ENCODE data around the gene ANKRD29. TPM values are rescaled to one million over a fixed set of nuclear protein-coding genes. Genes with fewer than 3 reads are reported as not detected.

Gene ANKRD29
- total and polyA plus RNA-seq, 10 of the 15 experiments (the other 5 are each of a cell fraction or from before 2014, with no cell fraction given) = 0.53 to 9.2 (median 1.6) TPM

DNA sequence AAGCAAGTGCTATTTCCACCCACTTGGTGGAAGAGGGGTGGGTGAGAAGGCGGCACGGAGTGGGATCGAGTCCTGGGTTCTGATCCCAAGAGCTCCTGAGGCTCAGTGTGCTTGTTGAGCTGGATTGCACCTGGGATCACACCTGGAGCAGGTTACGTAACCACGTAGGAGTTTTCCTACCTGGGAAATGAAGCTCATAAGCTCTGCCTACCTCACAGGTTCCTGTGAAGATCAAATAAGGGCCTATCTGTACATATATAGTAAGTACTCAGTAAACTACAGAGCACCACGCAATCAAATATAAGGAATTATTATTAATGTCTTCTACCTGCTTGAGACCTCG is 87.4 kb downstream of the ANKRD29 start:
- POLR2A ChIA-PET = no interaction called here
- H3K4me1 ChIP-seq (ENCODE audit: control insufficient read depth, insufficient read depth, low read length) = peaks cover 23% of the 10 kb centered on the region
- H2AFZ ChIP-seq (ENCODE audit: control insufficient read depth, low read depth, low read length) = no peak overlapping the region
- intact Hi-C loops (cut with micrococcal nuclease; ENCODE audit: unreplicated experiment) = no loop called here
- H3K79me2 ChIP-seq (ENCODE audit: control insufficient read depth, insufficient read depth, low read length) = peaks cover 4% of the 10 kb centered on the region
- H3K9ac ChIP-seq (ENCODE audit: control insufficient read depth, insufficient read depth, low read length) = no peak overlapping the region
- no peak for DNase-seq (ENCODE audit: low read depth, low spot score)
- no peaks in the 10 kb centered on the region for H4K20me1 ChIP-seq (ENCODE audit: control insufficient read depth, insufficient read depth)
- SMC1A ChIA-PET (ENCODE audit: uncharacterized antibody, unreplicated experiment) = interaction anchor here (1.3 kb wide), 1 partner anchor 777 kb away, joined by 3 read pairs; no protein-coding TSS in a partner anchor
- H3K36me3 ChIP-seq (ENCODE audit: control insufficient read depth in 2 of 2, insufficient read depth in 2 of 2, low read length in 1 of 2) = peaks cover 4 to 20% of the 10 kb centered on the region in 2 experiments
- no TSS peak for BruUV-seq (replicated peaks)
- RAD21 ChIA-PET (ENCODE audit: unreplicated experiment) = no interaction called here
- 98% methylated on average over 7 of the region's 7 CpGs for WGBS (ENCODE audit: insufficient coverage, insufficient replicate concordance, low lambda C conversion rate, missing lambda C conversion rate)
- no peaks in the 10 kb centered on the region for H3K27me3 ChIP-seq (replicated peaks in 1 of 2; ENCODE audit: control insufficient read depth in 2 of 2, insufficient read depth in 2 of 2, low read length in 1 of 2)
- in situ Hi-C loops (cut with MboI) = no loop called here
- H3K4me3 ChIP-seq = no peak overlapping the region
- CTCF ChIA-PET = interaction anchor here (1.5 to 2.2 kb wide), 2 partner anchors 13 to 59 kb away, joined by 3 to 5 read pairs; no protein-coding TSS in a partner anchor
- FAIRE-seq = no peak
- H3K9me3 ChIP-seq (replicated peaks; ENCODE audit: control insufficient read depth, insufficient read depth, low read length) = no peaks in the 10 kb centered on the region
- H3K27ac ChIP-seq (ENCODE audit: control insufficient read depth, insufficient read depth) = no peak overlapping the region
- ATAC-seq = no peak
- TF ChIP-seq, protein P1, sequence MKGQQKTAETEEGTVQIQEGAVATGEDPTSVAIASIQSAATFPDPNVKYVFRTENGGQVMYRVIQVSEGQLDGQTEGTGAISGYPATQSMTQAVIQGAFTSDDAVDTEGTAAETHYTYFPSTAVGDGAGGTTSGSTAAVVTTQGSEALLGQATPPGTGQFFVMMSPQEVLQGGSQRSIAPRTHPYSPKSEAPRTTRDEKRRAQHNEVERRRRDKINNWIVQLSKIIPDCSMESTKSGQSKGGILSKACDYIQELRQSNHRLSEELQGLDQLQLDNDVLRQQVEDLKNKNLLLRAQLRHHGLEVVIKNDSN (IDR thresholded peaks at IDR 0.05; ENCODE audit: borderline replicate concordance, extremely low read length, insufficient read depth, low read depth, low read length) = no peak
- TF ChIP-seq ESRRA (IDR thresholded peaks at IDR 0.05; ENCODE audit: low read length) (no peak), CBX3 (IDR thresholded peaks at IDR 0.05; ENCODE audit: borderline replicate concordance, low read depth) (no peak), SPI1 (IDR thresholded peaks at IDR 0.05; ENCODE audit: borderline replicate concordance, insufficient read depth, low read depth, low read length) (no peak), CHD1 (IDR thresholded peaks at IDR 0.05; ENCODE audit: low read depth, low read length) (no peak), E2F8 (IDR thresholded peaks at IDR 0.05; ENCODE audit: low read depth, partially characterized antibody) (no peak), CREM (IDR thresholded peaks at IDR 0.05; ENCODE audit: low read depth) (no peak), TCF3 (IDR thresholded peaks at IDR 0.05; ENCODE audit: borderline replicate concordance, insufficient read depth, low read depth, low read length) (no peak), POLR2A (IDR thresholded peaks at IDR 0.05; ENCODE audit: low read depth, low read length) (no peak), MYB (IDR thresholded peaks at IDR 0.05; ENCODE audit: borderline replicate concordance, low read depth, low read length) (no peak), NR2C2 (IDR thresholded peaks at IDR 0.05; ENCODE audit: borderline replicate concordance, control insufficient read depth, insufficient read length, low read depth) (no peak), KLF5 (IDR thresholded peaks at IDR 0.05; ENCODE audit: partially characterized antibody) (no peak), SREBF1 (IDR thresholded peaks at IDR 0.05; ENCODE audit: low read length) (no peak), FOS (IDR thresholded peaks at IDR 0.05; ENCODE audit: borderline replicate concordance, extremely low read depth, insufficient read length) (no peak), MTA2 (IDR thresholded peaks at IDR 0.05; ENCODE audit: low read depth) (no peak)
- TF ChIP-seq, protein P2, sequence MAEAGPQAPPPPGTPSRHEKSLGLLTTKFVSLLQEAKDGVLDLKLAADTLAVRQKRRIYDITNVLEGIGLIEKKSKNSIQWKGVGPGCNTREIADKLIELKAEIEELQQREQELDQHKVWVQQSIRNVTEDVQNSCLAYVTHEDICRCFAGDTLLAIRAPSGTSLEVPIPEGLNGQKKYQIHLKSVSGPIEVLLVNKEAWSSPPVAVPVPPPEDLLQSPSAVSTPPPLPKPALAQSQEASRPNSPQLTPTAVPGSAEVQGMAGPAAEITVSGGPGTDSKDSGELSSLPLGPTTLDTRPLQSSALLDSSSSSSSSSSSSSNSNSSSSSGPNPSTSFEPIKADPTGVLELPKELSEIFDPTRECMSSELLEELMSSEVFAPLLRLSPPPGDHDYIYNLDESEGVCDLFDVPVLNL (IDR thresholded peaks at IDR 0.05; ENCODE audit: low read depth, low read length) = no peak
- TF ChIP-seq, protein P3, sequence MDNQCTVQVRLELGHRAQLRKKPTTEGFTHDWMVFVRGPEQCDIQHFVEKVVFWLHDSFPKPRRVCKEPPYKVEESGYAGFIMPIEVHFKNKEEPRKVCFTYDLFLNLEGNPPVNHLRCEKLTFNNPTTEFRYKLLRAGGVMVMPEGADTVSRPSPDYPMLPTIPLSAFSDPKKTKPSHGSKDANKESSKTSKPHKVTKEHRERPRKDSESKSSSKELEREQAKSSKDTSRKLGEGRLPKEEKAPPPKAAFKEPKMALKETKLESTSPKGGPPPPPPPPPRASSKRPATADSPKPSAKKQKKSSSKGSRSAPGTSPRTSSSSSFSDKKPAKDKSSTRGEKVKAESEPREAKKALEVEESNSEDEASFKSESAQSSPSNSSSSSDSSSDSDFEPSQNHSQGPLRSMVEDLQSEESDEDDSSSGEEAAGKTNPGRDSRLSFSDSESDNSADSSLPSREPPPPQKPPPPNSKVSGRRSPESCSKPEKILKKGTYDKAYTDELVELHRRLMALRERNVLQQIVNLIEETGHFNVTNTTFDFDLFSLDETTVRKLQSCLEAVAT (IDR thresholded peaks at IDR 0.05) = no peak
- TF ChIP-seq, protein P4, sequence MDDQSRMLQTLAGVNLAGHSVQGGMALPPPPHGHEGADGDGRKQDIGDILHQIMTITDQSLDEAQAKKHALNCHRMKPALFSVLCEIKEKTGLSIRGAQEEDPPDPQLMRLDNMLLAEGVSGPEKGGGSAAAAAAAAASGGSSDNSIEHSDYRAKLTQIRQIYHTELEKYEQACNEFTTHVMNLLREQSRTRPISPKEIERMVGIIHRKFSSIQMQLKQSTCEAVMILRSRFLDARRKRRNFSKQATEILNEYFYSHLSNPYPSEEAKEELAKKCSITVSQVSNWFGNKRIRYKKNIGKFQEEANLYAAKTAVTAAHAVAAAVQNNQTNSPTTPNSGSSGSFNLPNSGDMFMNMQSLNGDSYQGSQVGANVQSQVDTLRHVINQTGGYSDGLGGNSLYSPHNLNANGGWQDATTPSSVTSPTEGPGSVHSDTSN (IDR thresholded peaks at IDR 0.05; ENCODE audit: insufficient replicate concordance, low read depth, low read length) = no peak
- H3K4me2 ChIP-seq (ENCODE audit: control insufficient read depth, insufficient read depth) = no peak overlapping the region
